ENCODE measurements around the gene OPN1LW. TPM values are rescaled to one million over a fixed set of nuclear protein-coding genes. Genes with fewer than 3 reads are reported as not detected.
"Not testable (repeated sequence)": the region's sequence is repeated elsewhere in the genome, so short reads cannot be mapped to it uniquely, and the experiment has no call there.

OPN1LW gene
- total and polyA plus RNA-seq, 3 experiments from 2014 or later, result not detected

GRCh38 chrX:154159345-154159744 is 15.3 kb downstream of the OPN1LW start:
- CTCF ChIA-PET, result not testable (repeated sequence)

GRCh38 chrX:154164902-154165301 is 20.9 kb downstream of the OPN1LW start:
- H3K27me3 ChIP-seq (ENCODE audit: insufficient read depth, low read length, poor library complexity, severe bottlenecking); H3K36me3 Mint-ChIP-seq; H3K9me3 ChIP-seq (ENCODE audit: low read length); H3K4me1 Mint-ChIP-seq; POLR2A ChIA-PET; DNase-seq; H3K27ac ChIP-seq (ENCODE audit: low read depth, low read length); H3K4me3 Mint-ChIP-seq; H3K27ac Mint-ChIP-seq; H3K9me3 Mint-ChIP-seq; H3K27me3 Mint-ChIP-seq; H3K36me3 ChIP-seq (ENCODE audit: insufficient read depth, low read length); H3K4me1 ChIP-seq (ENCODE audit: insufficient read depth, low read length); H3K4me3 ChIP-seq (ENCODE audit: low read length); CTCF ChIA-PET: not testable (repeated sequence)

More at GRCh38 chrX:154159345-154159744, 15.3 kb downstream of the OPN1LW start:
- POLR2A ChIA-PET; H3K4me3 ChIP-seq (ENCODE audit: low read length); H3K4me1 Mint-ChIP-seq; H3K36me3 Mint-ChIP-seq; H3K4me3 Mint-ChIP-seq; H3K27me3 Mint-ChIP-seq; DNase-seq; H3K36me3 ChIP-seq (ENCODE audit: insufficient read depth, low read length); H3K27ac Mint-ChIP-seq; H3K4me1 ChIP-seq (ENCODE audit: insufficient read depth, low read length); H3K27me3 ChIP-seq (ENCODE audit: insufficient read depth, low read length, poor library complexity, severe bottlenecking); H3K9me3 ChIP-seq (ENCODE audit: low read length); H3K9me3 Mint-ChIP-seq; H3K27ac ChIP-seq (ENCODE audit: low read depth, low read length): not testable (repeated sequence)

GRCh38 chrX:154168384-154168783 is 24.3 kb downstream of the OPN1LW start:
- H3K4me1 ChIP-seq (ENCODE audit: insufficient read depth, low read length); H3K4me3 Mint-ChIP-seq; H3K4me3 ChIP-seq (ENCODE audit: low read length); H3K36me3 Mint-ChIP-seq; H3K27me3 Mint-ChIP-seq; H3K4me1 Mint-ChIP-seq; H3K9me3 Mint-ChIP-seq; CTCF ChIA-PET; H3K36me3 ChIP-seq (ENCODE audit: insufficient read depth, low read length); H3K27me3 ChIP-seq (ENCODE audit: insufficient read depth, low read length, poor library complexity, severe bottlenecking); POLR2A ChIA-PET; DNase-seq; H3K27ac Mint-ChIP-seq; H3K27ac ChIP-seq (ENCODE audit: low read depth, low read length); H3K9me3 ChIP-seq (ENCODE audit: low read length): not testable (repeated sequence)

GRCh38 chrX:154172535-154172943 is 28.5 kb downstream of the OPN1LW start:
- H3K4me3 ChIP-seq (ENCODE audit: low read length); H3K4me3 Mint-ChIP-seq; CTCF ChIA-PET; H3K4me1 ChIP-seq (ENCODE audit: insufficient read depth, low read length); H3K27me3 Mint-ChIP-seq; H3K36me3 ChIP-seq (ENCODE audit: insufficient read depth, low read length); H3K36me3 Mint-ChIP-seq; H3K27me3 ChIP-seq (ENCODE audit: insufficient read depth, low read length, poor library complexity, severe bottlenecking); H3K9me3 Mint-ChIP-seq; H3K27ac ChIP-seq (ENCODE audit: low read depth, low read length); POLR2A ChIA-PET; H3K9me3 ChIP-seq (ENCODE audit: low read length); H3K27ac Mint-ChIP-seq; DNase-seq; H3K4me1 Mint-ChIP-seq: not testable (repeated sequence)

- POLR2A ChIA-PET; H3K27me3 ChIP-seq (ENCODE audit: insufficient read depth, low read length, poor library complexity, severe bottlenecking); DNase-seq; H3K9me3 Mint-ChIP-seq; H3K9me3 ChIP-seq (ENCODE audit: low read length); H3K4me3 Mint-ChIP-seq; H3K4me1 Mint-ChIP-seq; H3K4me3 ChIP-seq (ENCODE audit: low read length); H3K36me3 ChIP-seq (ENCODE audit: insufficient read depth, low read length); H3K4me1 ChIP-seq (ENCODE audit: insufficient read depth, low read length); H3K27ac ChIP-seq (ENCODE audit: low read depth, low read length); H3K27me3 Mint-ChIP-seq; H3K36me3 Mint-ChIP-seq; H3K27ac Mint-ChIP-seq; CTCF ChIA-PET: not testable (repeated sequence)
Measured at GRCh38 chrX:154174356-154174755, 30.3 kb downstream of the OPN1LW start.

GRCh38 chrX:154182296-154182695 is 38.3 kb downstream of the OPN1LW start, which contains the start of gene OPN1MW:
Gene OPN1MW, plus strand, starts transcription at chrX:154182596. Its CDS starts 82 bp downstream, at chrX:154182678.
- H3K36me3 ChIP-seq (ENCODE audit: insufficient read depth, low read length); H3K4me3 ChIP-seq (ENCODE audit: low read length); POLR2A ChIA-PET; H3K27ac Mint-ChIP-seq; CTCF ChIA-PET; H3K27ac ChIP-seq (ENCODE audit: low read depth, low read length); H3K9me3 ChIP-seq (ENCODE audit: low read length); H3K27me3 ChIP-seq (ENCODE audit: insufficient read depth, low read length, poor library complexity, severe bottlenecking); H3K36me3 Mint-ChIP-seq; DNase-seq; H3K27me3 Mint-ChIP-seq; H3K4me3 Mint-ChIP-seq; H3K9me3 Mint-ChIP-seq; H3K4me1 ChIP-seq (ENCODE audit: insufficient read depth, low read length); H3K4me1 Mint-ChIP-seq: not testable (repeated sequence)

- H3K27me3 ChIP-seq (ENCODE audit: insufficient read depth, low read length, poor library complexity, severe bottlenecking); H3K27ac Mint-ChIP-seq; H3K36me3 ChIP-seq (ENCODE audit: insufficient read depth, low read length); H3K4me3 Mint-ChIP-seq; DNase-seq; H3K4me1 ChIP-seq (ENCODE audit: insufficient read depth, low read length); H3K9me3 Mint-ChIP-seq; H3K27ac ChIP-seq (ENCODE audit: low read depth, low read length); H3K4me1 Mint-ChIP-seq; H3K4me3 ChIP-seq (ENCODE audit: low read length); CTCF ChIA-PET; H3K36me3 Mint-ChIP-seq; H3K27me3 Mint-ChIP-seq; POLR2A ChIA-PET; H3K9me3 ChIP-seq (ENCODE audit: low read length): not testable (repeated sequence)
Measured at GRCh38 chrX:154183794-154184193, 39.8 kb downstream of the OPN1LW start.

- H3K27me3 ChIP-seq (ENCODE audit: insufficient read depth, low read length, poor library complexity, severe bottlenecking); H3K9me3 Mint-ChIP-seq; H3K36me3 Mint-ChIP-seq; H3K4me1 ChIP-seq (ENCODE audit: insufficient read depth, low read length); H3K36me3 ChIP-seq (ENCODE audit: insufficient read depth, low read length); H3K4me3 ChIP-seq (ENCODE audit: low read length); H3K27me3 Mint-ChIP-seq; DNase-seq; H3K27ac Mint-ChIP-seq; H3K27ac ChIP-seq (ENCODE audit: low read depth, low read length); POLR2A ChIA-PET; H3K4me3 Mint-ChIP-seq; H3K9me3 ChIP-seq (ENCODE audit: low read length); H3K4me1 Mint-ChIP-seq; CTCF ChIA-PET: not testable (repeated sequence)
Measured at GRCh38 chrX:154192846-154193245, 48.8 kb downstream of the OPN1LW start.

GRCh38 chrX:154194316-154194715 is 50.3 kb downstream of the OPN1LW start:
- H3K27ac Mint-ChIP-seq; H3K4me1 Mint-ChIP-seq; H3K4me3 Mint-ChIP-seq; H3K36me3 Mint-ChIP-seq; H3K9me3 ChIP-seq (ENCODE audit: low read length); H3K27ac ChIP-seq (ENCODE audit: low read depth, low read length); H3K9me3 Mint-ChIP-seq; H3K27me3 ChIP-seq (ENCODE audit: insufficient read depth, low read length, poor library complexity, severe bottlenecking); H3K4me3 ChIP-seq (ENCODE audit: low read length); H3K36me3 ChIP-seq (ENCODE audit: insufficient read depth, low read length); H3K4me1 ChIP-seq (ENCODE audit: insufficient read depth, low read length); DNase-seq; CTCF ChIA-PET; H3K27me3 Mint-ChIP-seq; POLR2A ChIA-PET: not testable (repeated sequence)

All from CD8-positive, alpha-beta memory T cell (primary cell).